Neural cell (in vitro differentiated cells): ENCODE data around the gene TOR1AIP1.

Experiments used
- CTCF ChIP-seq: fragments of 450-650 bp; IDR thresholded peaks from 2 replicates; pipeline ENCODE4 v1.5.1; 2014; ENCODE audit warnings: antibody characterized with exemption, mild to moderate bottlenecking, moderate library complexity; ENCODE audit not compliant: poor library complexity, severe bottlenecking
- EP300 ChIP-seq: fragments of 450-650 bp; conservative IDR thresholded peaks from 2 replicates; pipeline ENCODE4 v1.6.1; 2014; ENCODE audit warnings: antibody characterized with exemption, mild to moderate bottlenecking, moderate library complexity; ENCODE audit not compliant: poor library complexity, severe bottlenecking
- MXI1 ChIP-seq: fragments of 450-650 bp; conservative IDR thresholded peaks from 2 replicates; pipeline ENCODE4 v1.6.1; 2014; ENCODE audit warnings: antibody characterized with exemption, mild to moderate bottlenecking; ENCODE audit not compliant: poor library complexity, severe bottlenecking
- TAF1 ChIP-seq: IDR thresholded peaks from 2 replicates; pipeline ENCODE4 v1.6.1; 2012; ENCODE audit warnings: low read depth

GRCh38 chr1:179889589-179889988 lies 7.5 kb downstream of the TOR1AIP1 start:
- no peak for TF ChIP-seq TAF1
- TF ChIP-seq CTCF: no peak
- no peak for TF ChIP-seq EP300
- no peak for TF ChIP-seq MXI1
